GM18861 (cell line): Measurements from ENCODE around the gene NFATC4.

Experiments
- ATAC-seq: cut with Tn5 transposase; IDR thresholded peaks from one replicate; pipeline ENCODE4 v1.9.1; 2021; ENCODE audit not compliant: unreplicated experiment

NFATC4 gene

DNA sequence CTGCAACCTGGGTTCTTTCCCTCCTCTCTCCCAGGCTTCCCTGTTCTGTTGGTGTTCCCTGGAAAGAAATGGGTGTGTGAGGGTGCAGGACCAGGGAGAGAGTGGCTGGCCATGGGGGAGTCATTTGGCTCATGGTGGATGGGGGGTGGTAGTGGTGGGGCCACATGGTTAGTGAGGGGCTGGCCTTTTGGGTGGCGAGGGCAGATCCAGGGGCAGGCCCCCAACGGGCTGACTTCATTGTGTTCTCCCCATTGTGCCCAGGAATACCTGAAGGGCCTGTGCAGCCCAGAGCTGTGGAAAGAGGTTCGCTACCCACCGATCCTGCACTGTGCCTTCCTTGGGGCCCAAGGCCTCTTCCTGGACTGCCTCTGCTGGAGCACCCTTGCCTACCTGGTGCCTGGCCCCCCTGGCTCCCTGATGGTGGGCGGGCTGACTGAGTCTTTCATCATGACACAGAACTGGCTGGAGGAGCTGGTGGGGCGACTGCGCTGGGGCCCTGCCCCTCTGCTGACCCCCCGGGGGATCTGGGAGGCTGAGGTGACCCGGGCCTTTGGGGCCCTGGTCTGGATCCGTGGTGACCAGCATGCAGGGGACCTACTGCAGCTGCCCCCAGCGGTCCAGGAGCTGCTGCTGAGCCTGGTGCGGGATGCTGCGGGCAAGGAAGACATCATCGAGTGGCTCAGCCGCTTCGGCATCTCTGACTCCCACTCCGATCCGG lies 39.8 kb downstream of the NFATC4 start:
- no peak for ATAC-seq

DNA sequence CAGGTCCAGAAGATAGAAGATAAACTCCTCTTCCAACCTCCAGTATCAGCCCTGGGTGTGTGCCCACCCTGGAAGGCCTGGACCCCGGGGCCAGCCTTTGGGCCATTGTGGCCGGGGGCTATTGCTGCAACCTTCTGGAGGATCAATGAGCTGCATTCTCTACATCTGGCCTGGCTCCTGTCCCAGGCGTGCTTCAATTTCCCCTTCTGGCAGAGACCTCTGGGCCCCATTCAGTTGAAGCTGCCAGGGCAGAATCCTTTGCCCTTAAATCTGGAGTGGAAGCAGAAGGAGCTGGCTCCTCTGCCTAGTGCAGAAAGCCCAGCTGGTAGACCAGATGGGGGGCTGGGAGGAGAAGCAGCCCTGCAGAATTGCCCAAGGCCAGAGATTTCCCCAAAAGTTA lies 40.8 kb downstream of the NFATC4 start:
- no peak for ATAC-seq

DNA sequence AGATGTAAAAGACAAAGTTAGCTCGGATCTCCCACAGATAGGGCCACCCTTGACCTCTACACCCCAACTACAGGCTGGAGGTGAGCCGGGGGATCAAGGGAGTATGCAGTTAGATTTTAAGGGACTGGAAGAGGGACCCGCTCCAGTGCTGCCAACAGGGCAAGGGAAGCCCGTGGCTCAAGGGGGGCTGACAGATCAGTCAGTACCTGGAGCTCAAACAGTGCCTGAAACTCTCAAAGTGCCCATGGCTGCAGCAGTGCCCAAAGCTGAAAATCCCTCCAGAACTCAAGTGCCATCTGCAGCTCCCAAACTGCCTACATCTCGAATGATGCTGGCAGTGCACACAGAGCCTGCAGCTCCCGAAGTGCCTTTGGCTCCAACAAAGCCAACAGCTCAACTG lies 41.2 kb downstream of the NFATC4 start:
- no peak for ATAC-seq

DNA sequence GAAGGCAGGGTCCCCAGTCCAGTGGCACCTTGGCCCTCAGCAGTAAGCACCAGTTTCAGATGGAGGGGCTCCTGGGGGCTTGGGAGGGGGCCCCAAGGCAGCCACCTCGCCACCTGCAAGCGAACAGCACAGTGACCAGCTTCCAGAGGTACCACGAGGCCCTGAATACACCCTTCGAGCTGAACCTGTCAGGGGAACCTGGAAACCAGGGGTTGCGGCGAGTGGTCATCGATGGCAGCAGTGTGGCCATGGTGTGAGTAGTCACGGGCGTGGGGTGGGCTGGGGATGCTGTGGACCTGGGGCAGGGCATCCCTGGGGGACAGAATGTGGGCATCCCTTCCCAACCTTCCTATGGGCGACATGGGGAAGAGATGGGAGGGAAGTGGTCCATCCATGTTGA lies 42.0 kb downstream of the NFATC4 start:
- ATAC-seq, result no peak

DNA sequence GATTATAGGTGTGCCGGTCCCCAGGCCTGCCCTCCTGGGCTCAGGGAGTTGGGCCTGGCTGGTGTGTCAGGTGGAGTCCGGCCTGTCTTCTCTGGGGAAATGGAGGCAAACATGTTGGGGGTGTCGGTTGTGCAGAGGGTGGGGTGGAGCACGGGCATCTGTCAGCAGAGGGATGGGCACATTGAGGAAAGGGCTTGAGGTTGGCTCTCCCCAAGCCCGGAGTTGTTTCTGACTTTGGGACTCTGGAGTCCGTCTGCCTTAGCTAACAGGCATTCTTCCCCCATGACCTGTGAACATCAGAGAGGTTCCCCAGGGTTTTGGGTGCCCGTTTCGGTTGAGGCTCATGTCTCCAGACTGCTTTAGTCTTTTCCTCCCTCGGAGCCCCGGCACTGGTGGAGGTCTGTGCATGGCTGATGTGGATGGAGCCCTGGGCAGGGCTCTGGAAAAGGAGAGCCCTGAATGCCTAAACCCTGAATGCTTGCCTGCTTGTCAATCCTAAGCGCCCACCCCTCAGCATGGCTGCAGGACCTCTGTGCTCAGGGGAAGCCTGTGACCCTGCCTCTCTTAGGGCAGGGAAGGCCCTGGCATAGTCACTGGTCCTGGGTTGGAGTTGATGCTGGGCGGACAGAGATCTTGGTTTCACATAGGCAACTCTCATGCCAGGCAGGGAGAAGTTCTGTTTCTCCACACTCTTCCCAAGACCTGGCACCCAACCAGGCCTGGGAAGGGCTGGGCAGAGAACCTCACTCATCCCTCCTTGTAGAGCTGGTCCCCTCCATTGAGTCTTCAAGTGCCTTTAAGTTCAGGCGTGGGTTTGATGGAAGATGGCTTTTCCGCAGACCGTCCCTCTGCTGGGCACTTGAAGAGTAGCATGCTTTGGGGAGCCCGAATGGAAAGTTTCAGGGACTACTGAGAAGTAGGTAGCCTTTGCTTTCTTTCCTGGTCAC lies 43.7 kb downstream of the NFATC4 start:
- ATAC-seq, result no peak

DNA sequence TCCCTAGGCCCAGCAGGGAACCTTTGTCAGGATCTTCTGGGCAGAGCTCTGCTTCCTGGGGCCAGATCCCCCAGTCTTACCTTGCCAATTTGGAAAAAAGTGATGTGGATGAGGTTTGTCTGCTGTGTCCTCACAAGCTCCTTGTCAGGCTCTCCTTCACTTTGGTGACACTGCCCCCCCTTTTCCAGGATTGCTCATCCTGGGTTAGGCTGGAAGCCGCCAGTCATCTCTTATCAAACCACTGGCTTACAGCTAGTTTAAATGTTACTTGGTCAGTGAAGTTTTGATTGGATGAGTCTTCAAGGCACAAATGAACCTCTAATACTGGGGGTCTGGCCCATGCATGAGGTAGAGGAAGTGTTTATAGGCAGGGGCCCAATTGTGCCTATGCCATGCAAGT lies 46.1 kb downstream of the NFATC4 start:
- ATAC-seq, result no peak

DNA sequence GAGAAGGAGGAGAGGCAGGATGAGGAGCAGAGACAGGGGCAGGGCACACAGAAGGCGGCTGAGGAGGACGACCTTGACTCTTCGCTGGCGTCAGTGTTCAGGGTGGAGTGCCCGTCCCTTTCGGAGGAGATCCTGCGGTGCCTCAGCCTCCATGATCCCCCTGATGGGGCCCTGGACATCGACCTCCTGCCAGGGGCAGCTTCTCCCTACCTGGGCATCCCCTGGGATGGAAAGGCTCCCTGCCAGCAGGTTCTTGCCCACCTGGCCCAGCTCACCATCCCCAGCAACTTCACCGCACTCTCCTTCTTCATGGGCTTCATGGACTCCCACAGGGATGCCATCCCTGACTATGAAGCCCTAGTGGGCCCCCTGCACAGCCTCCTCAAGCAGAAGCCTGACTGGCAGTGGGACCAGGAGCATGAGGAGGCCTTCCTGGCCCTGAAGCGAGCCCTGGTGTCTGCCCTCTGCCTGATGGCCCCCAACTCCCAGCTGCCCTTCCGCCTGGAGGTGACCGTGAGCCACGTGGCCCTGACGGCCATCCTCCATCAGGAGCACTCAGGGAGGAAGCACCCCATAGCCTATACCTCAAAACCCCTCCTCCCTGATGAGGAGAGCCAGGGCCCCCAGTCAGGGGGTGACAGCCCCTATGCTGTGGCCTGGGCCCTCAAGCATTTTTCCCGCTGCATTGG lies 46.9 kb downstream of the NFATC4 start:
- no peak for ATAC-seq

DNA sequence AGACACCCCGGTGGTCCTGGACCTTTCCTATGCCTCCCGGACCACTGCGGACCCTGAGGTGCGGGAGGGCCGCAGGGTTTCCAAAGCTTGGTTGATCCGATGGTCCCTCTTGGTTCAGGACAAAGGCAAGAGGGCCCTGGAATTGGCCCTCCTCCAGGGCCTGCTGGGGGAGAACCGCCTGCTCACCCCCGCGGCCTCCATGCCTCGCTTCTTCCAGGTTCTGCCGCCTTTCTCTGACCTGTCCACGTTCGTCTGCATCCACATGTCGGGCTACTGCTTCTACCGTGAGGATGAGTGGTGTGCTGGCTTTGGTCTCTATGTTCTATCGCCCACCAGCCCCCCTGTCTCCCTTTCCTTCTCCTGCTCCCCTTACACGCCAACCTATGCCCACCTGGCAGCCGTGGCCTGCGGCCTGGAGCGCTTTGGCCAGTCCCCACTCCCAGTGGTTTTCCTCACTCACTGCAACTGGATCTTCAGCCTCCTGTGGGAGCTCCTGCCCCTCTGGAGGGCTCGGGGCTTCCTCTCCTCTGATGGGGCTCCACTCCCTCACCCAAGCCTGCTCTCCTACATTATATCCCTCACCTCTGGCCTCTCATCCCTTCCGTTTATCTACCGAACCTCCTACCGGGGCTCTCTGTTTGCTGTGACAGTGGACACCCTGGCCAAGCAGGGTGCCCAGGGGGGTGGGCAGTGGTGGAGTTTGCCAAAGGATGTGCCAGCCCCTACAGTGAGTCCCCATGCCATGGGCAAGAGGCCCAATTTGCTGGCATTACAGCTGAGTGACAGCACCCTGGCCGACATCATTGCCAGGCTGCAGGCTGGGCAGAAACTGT lies 47.7 kb downstream of the NFATC4 start:
- ATAC-seq, result no peak

DNA sequence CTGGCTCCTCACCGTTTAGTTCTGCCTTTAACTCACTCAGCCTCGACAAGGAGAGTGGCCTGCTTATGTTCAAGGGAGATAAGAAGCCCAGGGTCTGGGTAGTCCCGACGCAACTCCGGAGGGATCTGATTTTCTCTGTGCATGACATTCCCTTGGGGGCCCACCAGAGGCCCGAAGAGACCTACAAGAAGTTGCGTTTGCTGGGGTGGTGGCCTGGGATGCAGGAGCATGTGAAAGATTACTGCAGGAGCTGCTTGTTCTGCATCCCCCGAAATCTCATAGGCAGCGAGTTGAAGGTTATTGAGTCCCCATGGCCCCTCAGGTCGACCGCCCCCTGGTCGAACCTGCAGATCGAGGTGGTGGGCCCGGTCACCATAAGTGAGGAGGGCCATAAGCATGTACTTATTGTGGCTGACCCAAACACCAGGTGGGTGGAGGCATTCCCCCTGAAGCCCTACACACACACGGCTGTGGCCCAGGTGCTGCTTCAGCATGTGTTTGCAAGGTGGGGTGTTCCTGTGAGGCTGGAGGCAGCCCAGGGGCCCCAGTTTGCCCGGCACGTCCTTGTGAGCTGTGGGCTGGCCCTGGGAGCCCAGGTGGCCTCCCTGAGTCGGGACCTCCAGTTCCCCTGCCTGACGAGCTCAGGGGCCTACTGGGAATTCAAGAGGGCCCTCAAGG lies 48.4 kb downstream of the NFATC4 start:
- ATAC-seq, result no peak

DNA sequence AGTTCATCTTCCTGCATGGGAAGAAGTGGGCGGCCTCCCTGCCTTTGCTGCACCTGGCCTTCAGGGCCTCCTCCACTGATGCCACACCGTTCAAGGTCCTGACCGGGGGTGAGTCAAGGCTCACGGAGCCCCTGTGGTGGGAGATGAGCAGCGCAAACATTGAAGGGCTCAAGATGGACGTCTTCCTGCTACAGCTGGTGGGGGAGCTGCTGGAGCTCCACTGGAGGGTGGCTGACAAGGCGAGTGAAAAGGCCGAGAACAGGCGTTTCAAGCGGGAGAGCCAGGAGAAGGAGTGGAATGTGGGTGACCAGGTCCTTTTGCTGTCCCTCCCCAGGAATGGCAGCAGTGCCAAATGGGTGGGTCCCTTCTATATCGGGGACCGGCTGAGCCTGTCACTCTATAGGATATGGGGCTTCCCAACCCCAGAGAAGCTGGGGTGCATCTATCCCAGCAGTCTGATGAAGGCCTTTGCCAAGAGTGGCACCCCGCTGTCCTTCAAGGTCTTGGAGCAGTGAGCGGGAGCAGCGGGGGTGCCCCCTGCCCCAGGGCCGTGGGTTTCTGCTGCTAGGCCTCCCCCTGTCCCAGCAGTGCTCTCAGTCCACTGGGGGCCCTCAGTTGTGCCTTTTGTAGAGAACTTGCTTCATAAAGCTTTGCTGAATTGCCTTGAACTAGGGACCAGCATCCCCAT lies 49.1 kb downstream of the NFATC4 start:
- ATAC-seq, result no peak

DNA sequence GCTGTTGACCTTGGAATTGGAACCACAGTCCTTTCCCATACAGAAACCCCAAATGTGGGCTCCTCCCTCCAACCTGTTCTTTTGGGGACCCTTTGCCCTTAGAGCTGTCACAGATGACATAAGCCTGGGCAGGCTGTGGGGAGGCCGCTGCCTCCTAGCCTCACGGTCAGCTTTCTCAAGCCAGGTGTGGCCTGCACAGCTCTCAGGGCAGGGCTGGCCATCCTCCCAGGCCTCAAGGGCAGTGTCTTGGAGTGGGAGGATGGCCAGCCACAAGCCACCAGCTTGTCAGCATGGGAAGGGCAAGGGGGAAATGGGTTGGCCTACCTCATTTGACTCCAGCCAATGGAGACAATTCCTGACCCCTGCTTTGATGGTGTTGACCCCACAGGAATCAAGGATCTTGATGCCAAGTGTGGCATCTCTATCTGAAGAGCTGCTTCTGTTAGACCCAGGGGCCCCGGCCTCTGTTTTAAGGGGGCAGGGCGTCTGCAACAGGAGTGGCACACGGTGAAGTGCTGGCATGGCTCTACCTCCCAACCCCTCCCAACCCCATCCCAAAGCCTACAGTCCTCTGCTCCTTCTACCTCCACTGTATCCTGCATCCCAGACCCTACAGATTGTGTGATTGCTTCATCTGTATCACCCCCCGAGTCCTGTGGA lies 50.0 kb downstream of the NFATC4 start:
- no peak for ATAC-seq

DNA sequence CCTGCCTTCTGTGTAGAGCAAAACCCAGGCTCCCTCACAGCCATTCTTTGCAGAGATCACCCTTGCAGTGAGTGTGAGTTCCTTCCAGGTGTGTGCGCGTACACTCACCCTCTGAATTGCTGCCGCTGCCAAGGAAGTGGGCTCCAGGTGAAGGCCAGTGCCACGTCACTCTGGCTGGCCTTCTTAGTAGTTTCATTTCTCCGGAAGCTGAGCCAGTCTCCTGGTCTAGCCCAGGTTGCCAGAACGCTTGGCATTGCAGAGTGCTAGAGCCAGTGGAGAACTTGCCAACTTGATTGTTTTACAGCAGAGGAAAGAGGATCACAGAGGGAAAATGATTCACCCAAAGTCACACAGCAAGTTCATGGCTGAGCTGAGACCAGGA lies 50.5 kb downstream of the NFATC4 start:
- no peak for ATAC-seq

DNA sequence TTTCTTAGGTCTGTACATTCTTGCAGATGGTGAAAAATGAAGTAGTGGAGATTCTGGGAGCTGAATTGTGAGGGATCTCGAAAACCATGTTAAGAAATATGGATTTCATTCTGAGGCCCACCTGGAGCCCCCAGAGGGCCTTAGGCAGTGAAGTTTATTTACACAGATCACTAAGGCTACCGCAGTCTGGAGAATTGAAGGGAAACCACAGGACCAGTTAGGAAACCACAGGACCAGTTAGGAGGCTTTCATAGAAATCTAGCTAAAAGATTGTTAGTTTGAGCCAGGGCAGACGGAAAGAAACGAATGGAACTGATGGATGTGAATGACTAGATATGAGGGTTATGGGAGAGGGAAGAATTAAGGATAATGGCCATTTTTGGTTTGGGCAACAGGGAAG lies 54.3 kb downstream of the NFATC4 start:
- ATAC-seq, result no peak

DNA sequence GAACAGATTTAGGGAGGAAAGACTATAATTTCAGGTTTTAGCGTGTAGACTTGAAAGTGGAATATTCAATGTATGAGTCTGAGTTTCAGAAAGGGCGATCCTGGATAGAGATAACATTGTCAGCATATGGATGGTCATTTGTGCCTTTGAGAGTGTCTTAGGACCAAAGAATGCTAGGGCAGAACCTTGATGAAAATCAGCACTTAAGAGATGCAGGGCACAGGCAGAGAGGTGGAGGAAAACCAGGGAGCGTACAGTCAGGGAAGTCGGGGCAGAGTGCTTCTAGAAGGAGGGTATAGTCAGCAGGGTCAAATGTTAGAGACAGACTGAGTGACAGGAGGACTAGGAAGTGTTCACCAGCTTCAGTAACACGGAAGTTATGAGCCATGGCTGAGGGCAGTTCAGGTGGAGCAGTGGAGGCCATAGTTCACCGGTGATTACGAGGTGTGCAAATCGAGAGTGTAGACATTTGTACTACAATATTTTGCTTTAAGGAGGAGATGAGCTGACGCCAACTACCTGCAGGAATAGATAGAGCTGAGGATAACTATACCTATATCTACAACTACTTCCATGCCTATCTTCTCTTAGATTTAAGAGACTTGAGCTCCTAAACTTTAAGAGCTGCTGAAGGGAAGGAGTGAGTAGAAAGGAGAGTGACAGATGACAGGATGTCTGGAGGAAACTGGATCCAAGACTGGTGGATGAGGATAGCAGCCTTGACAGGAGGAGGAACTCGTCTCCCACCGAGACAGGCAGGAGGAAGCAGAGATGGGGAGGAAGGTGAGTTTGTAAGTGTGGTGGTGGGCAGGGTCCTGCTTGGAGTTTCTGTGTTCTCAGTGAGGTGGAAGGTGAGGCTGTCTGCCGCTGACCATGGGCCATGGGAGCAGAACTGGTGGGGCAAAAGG lies 55.0 kb downstream of the NFATC4 start:
- no peak for ATAC-seq

DNA sequence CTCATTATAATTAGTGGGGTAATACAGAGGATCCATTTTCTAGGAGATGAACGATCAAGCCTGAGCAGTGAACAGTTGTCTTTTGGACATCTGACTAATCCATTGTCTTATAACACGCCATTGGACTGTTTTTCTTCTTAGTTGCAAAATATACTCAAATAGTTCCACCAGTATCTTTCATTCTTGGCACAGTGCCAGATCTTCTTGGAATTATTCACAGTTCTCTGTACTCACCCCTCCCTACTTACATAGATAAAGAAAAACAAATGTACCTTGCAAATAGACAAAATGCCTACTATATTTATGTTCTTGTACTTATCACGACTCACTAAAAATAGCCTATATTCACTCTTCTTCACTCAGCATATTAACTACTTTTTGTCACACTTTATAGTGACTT lies 57.7 kb downstream of the NFATC4 start:
- no peak for ATAC-seq

DNA sequence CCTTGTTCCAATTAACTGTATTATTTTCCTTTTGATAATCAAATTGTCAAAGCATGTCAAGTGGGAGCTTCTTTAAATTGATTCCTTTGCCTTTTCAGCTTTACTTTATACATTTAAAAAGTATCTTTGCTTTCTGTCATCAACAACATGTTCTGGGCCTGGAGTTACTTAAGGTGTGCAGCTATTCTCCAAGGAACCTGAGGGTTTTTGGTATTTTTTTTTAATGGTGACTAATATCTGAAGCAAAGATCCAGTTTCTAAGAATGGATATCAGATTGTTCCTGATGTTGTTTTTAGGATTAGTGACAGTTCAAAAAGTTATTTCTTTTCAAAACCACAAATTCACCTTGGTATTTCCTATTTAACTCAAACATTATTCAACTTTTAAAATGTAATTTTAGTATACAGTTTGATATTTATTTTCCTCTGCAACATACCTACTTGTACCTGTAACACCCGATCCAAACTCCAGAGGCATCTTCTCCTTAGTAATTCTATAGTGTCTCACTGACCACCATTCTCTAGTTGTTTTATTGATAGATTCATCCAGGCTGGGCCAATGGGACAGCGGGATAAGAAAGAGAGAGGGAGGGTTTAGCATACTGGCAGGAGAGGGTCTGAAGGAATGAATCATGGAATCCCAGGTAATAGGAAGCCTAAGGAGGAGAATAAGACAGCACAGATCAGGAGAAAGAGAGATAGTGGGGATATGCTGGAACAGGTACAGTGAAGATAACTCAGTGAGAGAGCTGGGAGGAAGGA lies 58.3 kb downstream of the NFATC4 start:
- ATAC-seq, result no peak

DNA sequence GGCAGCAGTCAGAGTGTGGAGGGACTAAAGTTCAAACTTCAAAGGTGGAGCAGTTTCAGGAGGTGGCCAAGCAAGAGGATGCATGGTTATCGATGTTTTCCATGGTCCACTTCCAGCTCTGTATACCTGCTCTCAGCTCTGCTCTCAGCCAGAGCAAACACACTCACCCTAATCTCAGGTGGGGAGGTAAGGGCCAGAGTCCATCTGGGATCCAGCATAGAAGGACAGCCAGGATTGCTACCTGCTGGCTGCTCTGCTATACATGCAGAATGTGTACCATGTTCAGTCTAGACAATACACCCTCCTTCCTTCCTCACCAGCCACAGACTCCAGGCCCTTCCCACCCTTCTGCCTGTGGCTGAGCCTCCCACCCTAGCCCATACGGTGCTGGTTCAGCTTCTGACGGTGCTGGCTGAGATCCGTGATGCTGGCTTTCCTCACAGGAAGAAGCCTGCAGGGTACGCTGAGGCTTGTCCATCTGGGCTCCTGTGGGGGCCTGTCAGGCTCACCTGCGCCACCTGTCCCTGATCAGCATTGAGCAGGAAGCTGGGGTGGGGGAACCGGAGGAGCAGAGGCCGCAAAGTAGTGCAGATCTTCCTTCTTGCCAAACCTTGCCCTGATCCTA lies 59.0 kb downstream of the NFATC4 start:
- no peak for ATAC-seq
